AG04450 (cell line): ENCODE measurements around the gene MYO1F. TPM values are rescaled to one million over a fixed set of nuclear protein-coding genes. Genes with fewer than 3 reads are reported as not detected.
A peak's percentile ranks its signal among the peaks of the same experiment; 100 is the strongest.

Experiments used
- CTCF ChIA-PET: fragments of 300-600, 350-600 bp; formaldehyde crosslinking; extraction: SDS; loops from one replicate; lab custom pipeline; 2022; ENCODE audit warnings: antibody characterized with exemption, inconsistent platforms; lab: Charles Lee
- POLR2A ChIA-PET: fragments of 350-600 bp; formaldehyde crosslinking; extraction: SDS; loops from one replicate; lab custom pipeline; 2021; ENCODE audit warnings: antibody characterized with exemption, inconsistent platforms; lab: Yijun Ruan, JAX
- DNase-seq: peaks from one replicate; pipeline ENCODE4 v3.0.0-alpha.2; 2011; ENCODE audit warnings: low read depth, low spot score
- H3K27ac ChIP-seq: one replicate; pipeline ENCODE4 v1.5.1; 2012; ENCODE audit warnings: low read depth, low read length, control low read depth
- H3K27me3 ChIP-seq: one replicate; pipeline ENCODE4 v1.6.0; 2012; ENCODE audit warnings: low read length; ENCODE audit not compliant: control insufficient read depth, insufficient read depth
- H3K4me3 ChIP-seq: 2 replicates; pipeline ENCODE4 v1.5.1; 2011; ENCODE audit warnings: mild to moderate bottlenecking, low read depth, low read length, control low read depth
- H3K9me3 ChIP-seq: 2 replicates; pipeline ENCODE4 v1.5.1; 2012; ENCODE audit warnings: low read length; ENCODE audit not compliant: control insufficient read depth, insufficient read depth
- polyA plus RNA-seq: library from polyadenylated mRNA; depleted of rRNA; stranded (reverse); fragments of >200 nt; gene quantifications from 2 replicates; pipeline ENCODE4 v1.2.3, GENCODE V29; 2011
- TF ChIP-seq, protein P1 (sequence below): IDR thresholded peaks from 2 replicates; pipeline ENCODE4 v1.5.1; 2011; ENCODE audit warnings: low read depth, low read length, control low read depth, inconsistent platforms

MYO1F gene
- polyA plus RNA-seq, 1 experiment = 0.10 TPM

DNA sequence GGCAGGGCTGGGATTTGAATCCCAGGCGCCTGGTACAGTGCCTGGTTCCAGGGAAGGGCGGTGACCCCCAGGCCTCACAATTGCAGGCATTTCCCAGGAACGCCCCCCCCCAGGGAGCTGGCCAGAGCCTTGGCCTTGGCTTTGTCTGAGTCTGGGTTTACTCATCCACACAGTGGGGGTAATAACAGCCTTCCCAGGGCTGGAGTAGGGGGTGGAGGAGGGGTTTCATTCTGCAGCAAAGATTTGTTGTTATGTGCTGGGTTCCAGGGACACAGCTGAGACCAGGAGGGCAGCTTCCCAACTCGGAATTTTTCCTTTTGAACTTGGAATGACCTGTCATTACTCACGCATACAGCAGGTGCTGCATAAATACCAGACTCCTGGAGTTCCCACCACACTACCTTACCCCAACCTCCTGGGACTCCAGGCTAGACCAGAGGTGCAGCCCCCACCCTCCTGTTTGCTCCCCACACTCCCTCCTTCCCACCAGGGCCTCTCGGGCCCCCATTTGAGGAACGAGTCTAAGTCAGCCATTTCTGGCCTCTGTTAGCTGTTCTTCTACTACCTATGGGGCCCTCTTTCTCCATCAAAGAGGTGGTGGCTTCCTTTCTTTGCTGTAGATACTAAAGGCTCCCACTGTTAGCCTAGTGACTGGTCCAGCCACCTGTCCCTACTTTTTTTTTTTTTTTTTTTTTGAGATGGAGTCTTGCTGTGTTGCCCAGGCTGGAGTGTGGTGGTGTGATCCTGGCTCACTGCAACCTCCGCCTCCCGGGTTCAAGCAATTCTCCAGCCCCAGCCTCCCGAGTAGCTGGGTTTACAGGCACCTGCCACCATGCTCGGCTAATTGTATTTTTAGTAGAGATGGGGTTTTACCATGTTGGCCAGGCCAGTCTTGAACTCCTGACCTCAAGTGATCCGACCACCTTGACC is 34.9 kb upstream of the MYO1F start:
- CTCF ChIA-PET = interaction anchor here (0.8 kb wide), 1 partner anchor 31 kb away, joined by 6 read pairs; no protein-coding TSS in a partner anchor
- POLR2A ChIA-PET = interaction anchor here (1.2 kb wide), 1 partner anchor 98 kb away, joined by 4 read pairs; the partner anchor contains the start of gene ZNF414
- TF ChIP-seq, protein P1, sequence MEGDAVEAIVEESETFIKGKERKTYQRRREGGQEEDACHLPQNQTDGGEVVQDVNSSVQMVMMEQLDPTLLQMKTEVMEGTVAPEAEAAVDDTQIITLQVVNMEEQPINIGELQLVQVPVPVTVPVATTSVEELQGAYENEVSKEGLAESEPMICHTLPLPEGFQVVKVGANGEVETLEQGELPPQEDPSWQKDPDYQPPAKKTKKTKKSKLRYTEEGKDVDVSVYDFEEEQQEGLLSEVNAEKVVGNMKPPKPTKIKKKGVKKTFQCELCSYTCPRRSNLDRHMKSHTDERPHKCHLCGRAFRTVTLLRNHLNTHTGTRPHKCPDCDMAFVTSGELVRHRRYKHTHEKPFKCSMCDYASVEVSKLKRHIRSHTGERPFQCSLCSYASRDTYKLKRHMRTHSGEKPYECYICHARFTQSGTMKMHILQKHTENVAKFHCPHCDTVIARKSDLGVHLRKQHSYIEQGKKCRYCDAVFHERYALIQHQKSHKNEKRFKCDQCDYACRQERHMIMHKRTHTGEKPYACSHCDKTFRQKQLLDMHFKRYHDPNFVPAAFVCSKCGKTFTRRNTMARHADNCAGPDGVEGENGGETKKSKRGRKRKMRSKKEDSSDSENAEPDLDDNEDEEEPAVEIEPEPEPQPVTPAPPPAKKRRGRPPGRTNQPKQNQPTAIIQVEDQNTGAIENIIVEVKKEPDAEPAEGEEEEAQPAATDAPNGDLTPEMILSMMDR = no peak
- Histone ChIP-seq H3K27ac (no peak overlapping the region), H3K27me3 (no peaks in the 10 kb centered on the region), H3K9me3 (no peaks in the 10 kb centered on the region; the same call in 1 of the 2 replicates), H3K4me3 (no peak overlapping the region)
- DNase-seq = no peak

DNA sequence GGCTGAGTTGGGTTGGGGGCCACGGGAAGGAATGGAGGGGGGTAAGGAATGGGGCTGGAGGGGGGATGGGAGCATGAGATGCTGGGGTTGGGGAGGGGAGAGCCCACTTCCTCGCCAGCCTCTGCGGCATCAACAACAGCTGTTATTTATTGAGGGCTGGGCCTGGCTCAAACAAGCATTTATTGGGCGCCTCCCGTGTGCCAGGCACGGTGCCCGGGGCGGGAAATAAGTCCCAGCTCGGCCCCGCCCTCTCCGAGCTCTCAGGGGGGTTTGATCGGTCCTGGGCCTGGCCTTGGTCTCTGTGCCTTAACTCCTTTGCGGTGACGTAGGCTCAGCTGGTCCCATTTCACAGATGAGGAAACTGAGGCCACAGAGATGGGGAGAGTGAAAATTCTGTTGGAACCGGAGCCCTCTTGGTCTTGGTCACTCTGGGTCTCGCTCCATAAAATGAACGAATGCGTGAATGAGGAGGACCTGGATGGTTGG is 34.2 kb upstream of the MYO1F start:
- Histone ChIP-seq H3K27ac (no peak overlapping the region), H3K4me3 (no peak overlapping the region), H3K27me3 (no peaks in the 10 kb centered on the region), H3K9me3 (no peaks in the 10 kb centered on the region; the same call in 1 of the 2 replicates)
- ChIA-PET POLR2A (interaction anchor here (1.2 kb wide), 1 partner anchor 98 kb away, joined by 4 read pairs; the partner anchor contains the start of gene ZNF414), CTCF (interaction anchor here (0.8 kb wide), 1 partner anchor 31 kb away, joined by 6 read pairs; no protein-coding TSS in a partner anchor)
- TF ChIP-seq, protein P1 = no peak
- no peak for DNase-seq

DNA sequence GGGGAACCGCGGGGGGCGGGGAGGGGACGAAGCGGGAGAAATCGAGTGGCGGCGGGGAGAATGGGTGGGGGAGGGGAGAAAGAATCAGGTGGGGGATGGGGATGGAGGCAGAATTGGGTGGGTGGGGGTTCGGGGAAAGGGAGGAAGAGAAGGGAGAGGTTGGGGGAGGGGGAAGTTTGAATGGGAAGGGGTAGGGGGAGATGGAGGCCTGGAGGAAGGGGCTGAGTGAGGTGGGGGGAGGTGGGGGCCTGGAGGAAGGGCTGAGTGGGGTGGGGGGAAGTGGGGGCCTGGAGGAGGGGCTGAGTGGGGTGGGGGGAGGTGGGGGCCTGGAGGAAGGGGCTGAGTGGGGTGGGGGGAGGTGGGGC is 33.7 kb upstream of the MYO1F start:
- ChIA-PET POLR2A (no interaction called here), CTCF (no interaction called here)
- H3K9me3 ChIP-seq = no peaks in the 10 kb centered on the region; the same call in 1 of the 2 replicates
- no peak overlapping the region for H3K27ac ChIP-seq
- no peak for DNase-seq
- H3K4me3 ChIP-seq = peak overlapping the region; percentile 87; the same call in 1 of the 2 replicates
- no peaks in the 10 kb centered on the region for H3K27me3 ChIP-seq
- TF ChIP-seq, protein P1 = no peak

DNA sequence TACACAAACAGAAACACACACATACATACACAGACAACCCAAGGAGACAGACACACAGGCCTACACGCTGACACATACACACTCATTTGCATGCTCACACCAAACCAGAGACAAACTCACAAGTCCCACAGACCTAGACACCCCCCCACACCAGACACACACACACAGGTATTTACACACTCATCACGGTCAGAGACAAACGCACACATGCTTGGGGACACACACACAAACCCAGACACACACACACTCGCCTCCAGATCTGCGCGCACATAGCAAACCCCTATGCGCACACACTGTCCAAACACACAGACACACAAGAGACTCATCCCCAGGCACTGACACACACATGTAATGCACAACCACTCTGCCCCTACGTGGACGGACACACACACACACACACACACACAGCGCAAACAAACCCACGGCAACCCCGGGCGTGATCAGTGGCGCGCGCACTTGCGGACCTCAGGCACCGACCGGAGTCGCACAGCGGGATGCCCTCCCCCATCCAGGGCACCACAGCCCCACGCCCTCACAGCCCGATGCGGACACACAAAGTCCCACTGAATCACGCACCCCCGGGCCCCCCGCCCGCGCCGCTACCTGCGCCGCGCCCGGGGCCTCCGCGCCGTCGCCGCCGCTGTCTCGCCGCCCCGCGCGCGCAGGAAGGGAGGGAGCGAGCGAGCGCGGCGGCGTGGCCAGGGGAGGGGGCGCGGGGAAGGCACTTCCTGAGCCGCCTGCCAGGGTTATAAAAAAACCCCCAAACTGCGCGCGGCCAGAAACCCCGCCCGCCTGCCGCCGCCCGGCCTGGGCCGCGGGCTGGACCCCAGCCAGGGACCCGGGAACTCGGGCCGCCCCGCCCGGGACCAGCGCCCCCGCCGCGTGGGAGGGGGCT is 33.0 kb upstream of the MYO1F start, which contains the start of gene ADAMTS10:
Gene ADAMTS10, minus strand, starts transcription at position 675 of the 895 bp plus-strand sequence. CDS start 5,005 bp downstream, outside the sequence.
- peak within 1 kb of the TSS; percentile 61 for H3K27ac ChIP-seq
- peaks cover 5% of the 10 kb centered on the region for H3K9me3 ChIP-seq
- DNase-seq = no peak
- ChIA-PET POLR2A (no interaction called here), CTCF (no interaction called here)
- H3K27me3 ChIP-seq = no peaks in the 10 kb centered on the region
- TF ChIP-seq, protein P1 = 0 out of 2 replicates have a peak, but pooled peaks have one; percentile 1
- H3K4me3 ChIP-seq = peak within 1 kb of the TSS; percentile 87
